SIG-M5 treated with dmso at 0.1 percent for 504 hours (cell line): Measurements from ENCODE around the gene CDCP1.

ENCODE experiments used
- DNase-seq: peaks from one replicate; lab custom pipeline; 2025; ENCODE audit not compliant: unreplicated experiment; lab: John Stamatoyannopoulos, UW

Gene CDCP1

DNA sequence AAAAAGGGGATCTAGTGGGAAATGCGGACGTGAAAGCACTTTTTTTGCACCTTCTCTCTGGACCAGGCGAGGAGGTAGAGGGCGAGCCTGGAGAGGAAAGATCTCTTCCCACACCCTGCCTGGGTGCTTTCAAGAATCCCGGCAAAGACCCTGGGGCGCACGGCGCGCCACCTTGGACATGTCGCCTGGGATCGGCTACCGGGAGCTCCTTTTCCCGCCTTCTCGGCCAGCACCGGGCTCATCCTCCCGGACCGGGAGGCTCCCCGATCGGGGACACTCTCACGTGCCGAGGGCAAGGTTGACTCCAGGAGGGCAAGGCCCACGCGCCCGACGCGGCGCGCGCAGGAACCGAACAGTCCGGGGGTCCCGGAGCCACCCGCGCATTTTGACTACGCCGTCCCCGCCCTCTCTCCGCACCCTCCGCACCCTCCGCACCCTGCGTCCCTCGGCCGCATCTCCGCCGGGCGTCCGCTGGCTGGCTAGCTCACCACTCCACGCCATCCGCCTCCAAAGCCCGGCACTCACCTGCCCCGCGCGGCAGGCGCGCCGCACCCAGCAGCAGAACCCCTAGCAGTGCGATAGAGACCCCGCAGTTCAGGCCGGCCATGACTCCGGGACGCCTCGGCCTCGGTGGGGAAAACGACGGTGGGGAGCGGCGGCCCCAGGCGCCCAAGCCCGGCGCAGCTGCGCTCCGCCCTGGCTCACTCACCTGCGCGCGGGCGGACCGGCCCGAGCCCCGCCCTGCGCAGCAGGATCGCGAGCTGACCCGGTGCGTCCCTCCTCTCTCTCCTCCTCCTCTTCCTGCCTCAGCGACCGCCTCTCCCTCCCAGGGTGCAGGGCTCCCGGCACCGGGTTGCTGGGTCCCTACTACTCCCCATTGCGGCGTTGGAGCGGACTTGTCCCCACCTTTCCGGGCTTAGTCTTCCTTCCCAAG is at the start of gene CDCP1:
CDCP1 (minus strand) TSS at position 698 of the 934 bp plus-strand sequence; CDS start at position 607, 91 bp downstream.
- DNase-seq, result no peak

DNA sequence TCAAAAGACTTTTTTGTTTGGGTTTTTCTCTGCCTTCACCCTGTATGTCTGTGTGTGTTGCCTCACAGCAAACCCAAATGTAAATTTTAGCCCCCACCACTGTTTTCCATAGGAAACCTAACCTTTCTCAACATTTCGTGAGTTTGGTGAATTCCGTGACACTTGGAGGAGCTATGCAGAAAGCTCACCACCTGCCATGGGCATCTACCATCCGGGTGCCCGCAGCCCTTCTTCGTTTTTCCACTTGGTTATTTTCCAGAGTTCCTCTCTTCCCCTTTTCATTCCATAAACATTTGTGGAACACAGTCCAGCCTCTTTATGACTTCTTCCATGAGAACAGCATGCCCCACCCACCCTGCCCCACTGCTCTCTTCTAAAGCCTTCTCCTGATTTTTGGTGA is 48.6 kb upstream of the CDCP1 start:
- DNase-seq, result no peak

DNA sequence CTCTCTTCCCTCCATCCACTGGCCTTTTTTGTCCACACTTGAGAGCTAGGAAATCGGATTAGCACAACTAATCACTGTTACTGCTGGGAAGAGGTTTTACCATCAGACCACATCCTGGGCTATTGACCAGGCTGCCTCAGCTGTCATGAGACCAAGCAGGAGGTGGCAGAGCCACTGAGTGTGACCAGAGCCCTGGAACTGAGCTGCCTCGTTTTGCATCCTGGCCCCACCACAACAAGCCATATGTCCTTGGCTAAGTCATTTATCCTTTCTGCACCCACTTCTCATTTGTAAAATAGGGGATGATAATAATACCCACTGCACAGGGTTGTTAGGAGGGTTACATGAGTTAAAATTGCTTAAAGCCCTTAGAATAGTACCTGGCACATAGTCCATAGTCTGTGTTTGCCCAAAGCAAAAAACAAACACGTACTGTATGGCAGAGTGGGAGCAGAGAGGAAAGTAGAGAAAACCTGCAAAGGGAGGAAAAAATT is 45.8 kb upstream of the CDCP1 start:
- DNase-seq, result no peak

DNA sequence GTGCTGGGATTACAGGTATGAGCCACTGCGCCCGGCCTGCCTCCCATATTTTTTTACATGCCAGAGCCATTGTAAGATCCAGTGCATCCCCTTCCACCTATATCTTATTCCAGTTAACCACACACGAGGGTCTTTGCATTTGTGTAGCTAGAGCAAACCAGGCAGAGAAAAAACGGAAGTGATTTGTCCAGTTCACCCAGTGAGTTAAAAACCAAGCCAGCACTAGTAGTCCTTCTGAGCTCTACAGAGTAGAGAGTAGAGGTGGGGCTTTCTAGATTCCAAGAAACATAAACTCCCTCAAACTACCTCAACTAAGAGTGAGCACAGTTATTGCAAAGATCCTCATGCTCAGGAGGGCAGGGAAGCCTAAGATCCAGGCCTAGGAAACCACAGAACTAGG is 45.2 kb upstream of the CDCP1 start:
- DNase-seq, result no peak

DNA sequence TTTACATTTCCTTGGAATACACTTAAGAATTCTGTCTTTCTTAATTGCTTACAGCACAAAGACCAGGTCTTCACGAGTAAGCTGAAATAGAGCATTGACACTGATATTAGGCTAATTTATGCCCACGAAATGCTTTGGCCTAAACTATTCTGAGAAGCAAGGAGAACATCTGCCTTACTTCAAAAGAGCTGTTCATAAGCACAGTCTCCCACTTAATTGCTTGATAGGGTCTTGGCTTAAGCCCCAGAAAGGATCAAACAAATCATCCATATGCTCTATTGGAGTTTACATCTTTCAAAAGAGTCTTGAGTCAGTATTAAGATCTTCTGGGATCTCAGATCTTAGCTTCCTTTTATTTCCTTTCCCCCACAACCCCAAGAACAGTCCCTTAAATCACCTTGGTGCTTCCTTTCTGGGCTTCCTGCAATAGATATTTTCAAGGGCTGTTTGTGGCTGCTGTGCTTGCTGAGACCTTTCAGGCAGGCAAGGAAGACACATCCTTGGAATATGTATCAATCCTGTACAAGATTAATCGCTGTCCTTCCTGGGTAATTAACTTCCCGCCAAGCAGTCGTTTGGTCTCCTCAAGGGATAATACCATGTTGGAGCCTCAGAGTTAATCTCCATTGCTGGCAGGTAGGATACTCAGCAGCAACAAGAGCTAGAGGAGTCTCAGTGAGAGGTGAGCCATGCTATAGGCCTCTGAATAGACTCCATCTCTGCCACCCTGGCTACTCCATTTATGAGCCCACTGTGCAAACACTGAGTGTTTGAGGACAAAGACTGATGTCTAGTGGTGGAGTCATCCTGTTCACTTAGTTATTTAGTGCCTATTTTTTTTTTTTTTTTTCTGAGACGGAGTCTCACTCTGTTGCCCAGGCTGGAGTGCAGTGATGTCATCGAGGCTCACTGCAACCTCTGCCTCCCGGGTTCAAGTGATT is 42.8 kb upstream of the CDCP1 start:
- DNase-seq, result no peak

DNA sequence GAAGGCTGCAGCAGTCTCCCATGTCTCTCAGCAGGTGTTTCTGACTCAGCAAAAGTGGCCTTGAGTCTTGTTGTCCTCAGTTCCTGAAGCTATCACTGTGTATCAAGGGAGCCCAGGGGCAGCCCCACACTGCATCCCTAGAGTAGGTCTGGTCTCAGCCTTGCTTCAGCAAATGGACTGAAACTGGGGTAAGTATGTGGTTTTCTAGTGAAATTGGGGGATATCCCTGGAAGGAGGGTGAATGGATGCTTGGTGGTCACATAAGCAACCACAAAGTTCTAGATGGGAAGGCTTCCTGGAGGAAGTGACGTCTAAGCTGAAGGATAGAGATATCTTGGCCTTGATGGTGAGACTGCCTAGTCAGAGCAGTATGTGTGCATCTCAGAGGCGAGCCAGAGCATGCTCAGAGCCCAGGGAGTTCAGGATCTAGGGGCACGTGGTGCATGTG is 41.5 kb upstream of the CDCP1 start:
- DNase-seq, result no peak

- DNase-seq, result no peak
Measured at GRCh38 chr3:45186871-45187270, 40.7 kb upstream of the CDCP1 start.

DNA sequence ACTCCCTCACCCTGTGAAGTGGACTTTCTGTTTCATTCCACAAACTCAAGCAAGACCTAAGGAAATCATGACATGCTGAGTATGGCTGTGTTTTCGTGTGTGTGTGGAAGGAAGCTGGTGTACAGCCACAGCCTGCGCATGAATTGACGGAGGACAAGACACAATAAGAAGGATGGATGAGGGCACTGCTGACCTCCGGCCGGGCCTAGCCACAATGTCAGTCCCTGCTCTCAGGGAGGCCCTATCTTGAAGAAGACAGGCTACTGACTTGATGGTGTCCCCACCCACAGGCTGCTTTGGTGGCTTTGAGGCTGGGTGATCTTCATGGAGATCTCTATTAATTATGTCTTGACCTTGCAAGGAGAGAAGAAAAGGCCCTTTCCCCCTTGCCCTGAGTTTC is 39.3 kb upstream of the CDCP1 start:
- no peak for DNase-seq

- no peak for DNase-seq
Measured at GRCh38 chr3:45185052-45185451, 38.9 kb upstream of the CDCP1 start.

DNA sequence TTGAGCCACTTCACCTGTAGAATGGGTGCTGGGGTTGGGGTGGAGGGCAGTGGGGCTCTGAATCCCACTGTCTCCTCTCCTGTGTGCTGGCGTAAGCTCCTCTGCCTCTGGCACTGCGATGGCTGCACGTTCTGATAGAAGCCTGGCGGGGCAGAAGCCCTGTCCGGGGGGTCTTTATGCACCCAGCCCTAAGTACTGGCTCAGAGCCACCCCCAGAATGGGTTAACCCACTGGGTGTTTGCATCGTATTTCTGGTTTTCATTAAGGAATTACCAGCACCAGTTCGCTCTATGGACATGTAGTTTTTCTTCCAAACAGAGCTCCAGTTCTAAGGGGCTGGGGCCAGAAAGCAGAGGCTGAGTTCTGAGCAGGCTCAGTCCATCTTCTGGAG is 37.7 kb upstream of the CDCP1 start:
- no peak for DNase-seq

GRCh38 chr3:45182915-45183871 is 37.0 kb upstream of the CDCP1 start:
- peak; percentile 17 for DNase-seq

GRCh38 chr3:45181496-45181895 is 35.3 kb upstream of the CDCP1 start:
- DNase-seq, result no peak

- DNase-seq, result no peak
Measured at GRCh38 chr3:45180899-45181298, 34.7 kb upstream of the CDCP1 start.

DNA sequence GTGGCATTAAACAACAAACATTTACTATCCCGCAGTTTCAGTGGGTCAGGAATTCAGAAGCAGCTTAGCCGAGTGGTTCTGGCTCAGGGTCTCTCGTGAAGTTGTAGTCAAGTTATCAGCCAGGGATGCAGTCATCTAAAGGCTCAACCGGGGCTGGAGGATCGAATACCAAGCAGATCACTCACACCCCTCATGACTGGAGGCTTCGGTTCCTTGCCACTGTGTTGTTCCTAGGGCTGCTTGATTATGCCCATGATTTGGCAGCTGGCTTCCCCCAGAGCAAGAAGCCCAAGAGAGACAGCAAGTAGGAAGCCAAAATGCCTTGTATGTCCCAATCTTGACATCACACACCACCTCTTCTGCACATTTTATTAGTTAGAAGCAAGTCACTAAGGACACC is 33.9 kb upstream of the CDCP1 start:
- DNase-seq, result no peak

GRCh38 chr3:45179163-45179562 is 33.0 kb upstream of the CDCP1 start:
- no peak for DNase-seq

GRCh38 chr3:45178183-45179023 is 32.2 kb upstream of the CDCP1 start:
- DNase-seq, result no peak

- no peak for DNase-seq
Measured at GRCh38 chr3:45176912-45177311, 30.7 kb upstream of the CDCP1 start.

DNA sequence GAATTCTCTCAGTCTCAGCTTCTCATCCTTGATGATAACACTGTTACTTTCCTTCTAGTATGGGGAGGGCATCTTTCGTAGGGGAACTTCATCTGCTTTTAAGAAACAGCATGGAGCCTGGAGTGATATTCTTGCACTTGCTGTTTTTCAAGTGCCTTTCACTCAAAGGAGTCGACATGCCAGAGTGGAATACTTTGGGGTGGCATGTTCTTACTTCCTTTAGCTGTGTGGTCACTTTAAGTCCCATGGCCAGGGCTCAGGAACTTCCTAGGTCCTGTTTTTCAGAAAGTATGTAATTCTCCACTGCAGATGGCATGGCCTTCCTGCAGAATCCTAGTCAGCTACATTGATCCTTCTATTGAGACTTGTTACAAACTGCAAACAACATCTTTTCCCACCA is 28.1 kb upstream of the CDCP1 start:
- no peak for DNase-seq

GRCh38 chr3:45173776-45174175 is 27.6 kb upstream of the CDCP1 start:
- DNase-seq, result no peak

DNA sequence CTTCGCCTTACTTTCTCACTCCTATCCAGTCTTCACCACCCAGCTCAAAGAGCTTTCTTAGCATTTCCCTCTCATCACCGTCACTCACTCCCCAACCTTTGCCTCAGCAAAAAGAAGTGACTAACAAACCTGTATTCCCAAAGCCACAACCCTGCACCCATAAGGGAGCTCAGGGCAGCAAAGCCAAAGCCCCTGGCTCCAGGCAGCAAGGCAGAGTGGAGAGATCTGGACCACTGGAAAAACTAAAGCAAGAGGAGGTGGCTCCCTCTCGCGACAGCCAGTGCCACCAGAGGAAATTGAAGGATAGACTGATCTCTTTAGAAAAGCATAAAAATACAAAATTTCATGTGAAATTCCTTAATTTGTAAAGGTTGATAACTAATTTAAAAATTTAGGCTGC is 25.1 kb upstream of the CDCP1 start:
- DNase-seq, result no peak
